Gastrocnemius medialis (tissue), 4 donors: ENCODE data around the gene NACC1. TPM values are rescaled to one million over a fixed set of nuclear protein-coding genes. Genes with fewer than 3 reads are reported as not detected.

Experiments used
- ATAC-seq, 2 donors: fragments of 150-250 bp; one replicate each; pipeline ENCODE4 v1.9.1; 2016
- DNase-seq, 2 donors: peaks; one replicate each; pipeline ENCODE4 v3.0.0-alpha.2; 2019
- H3K27ac ChIP-seq, 4 donors: fragments of 200-600 bp; sonication (generic); 1 replicate in 1 of 4; 2 replicates in 3 of 4; pipeline ENCODE4 v1.5.1; 2016 to 2018; ENCODE audit warnings: mild to moderate bottlenecking in 2 of 4, moderate library complexity in 1 of 4
- H3K27me3 ChIP-seq, 3 donors: fragments of 200-600 bp; sonication (generic) in 2 of 3; 1 replicate in 1 of 3; 2 replicates in 2 of 3; pipeline versions ENCODE4 v1.5.1 to v1.6.0; 2016 to 2019; ENCODE audit warnings: mild to moderate bottlenecking in 1 of 3, moderate library complexity in 1 of 3
- H3K36me3 ChIP-seq, 2 donors: fragments of 200-600 bp; sonication (generic) in 1 of 2; one replicate each; pipeline ENCODE4 v1.5.1; 2017 to 2018
- H3K4me1 ChIP-seq, 2 donors: fragments of 200-600 bp; sonication (generic) in 1 of 2; one replicate each; pipeline ENCODE4 v1.5.1; 2016 to 2017; ENCODE audit warnings: mild to moderate bottlenecking in 2 of 2
- H3K4me3 ChIP-seq, 4 donors: fragments of 200-600 bp; sonication (generic) in 3 of 4; 1 replicate in 1 of 4; 2 replicates in 3 of 4; pipeline ENCODE4 v1.5.1; 2016 to 2019; ENCODE audit warnings: mild to moderate bottlenecking in 2 of 4
- H3K9me3 ChIP-seq, 3 donors: fragments of 200-600 bp; sonication (generic) in 2 of 3; 1 replicate in 1 of 3; 2 replicates in 2 of 3; pipeline ENCODE4 v1.5.1; 2016 to 2019
- CTCF ChIP-seq, 5 experiments: fragments of 450-650 bp in 3 of 5; fragments of 200-600 bp in 2 of 5; sonication (generic) in 2 of 5; IDR thresholded peaks in 4 of 5; conservative IDR thresholded peaks in 1 of 5; 1 replicate in 4 of 5; 2 replicates in 1 of 5; pipeline ENCODE4 v1.5.1; 2016 to 2019; ENCODE audit warnings: antibody characterized with exemption in 5 of 5, mild to moderate bottlenecking in 3 of 5, moderate library complexity in 3 of 5
- POLR2A ChIP-seq, 2 donors: fragments of 450-650 bp; IDR thresholded peaks; one replicate each; pipeline ENCODE4 v1.6.1; 2017; ENCODE audit warnings: antibody characterized with exemption in 2 of 2, mild to moderate bottlenecking in 2 of 2, moderate library complexity in 2 of 2
- in situ Hi-C, 4 donors: fragments of 200-750 bp; cut with MboI; loops; one replicate each; pipeline versions ENCODE4 v1.15.0 to v1.8.0; 2017; ENCODE audit warnings: low sequenced_read_pairs in 4 of 4
- intact Hi-C: fragments of 100-400 bp; cut with DNase I; formaldehyde crosslinking; loops from one replicate; pipeline ENCODE4 v1.15.1; 2023; ENCODE audit warnings: low total_unique reads
- total RNA-seq, 4 donors: library from RNA; depleted of rRNA; stranded (reverse); fragments of >200 nt; gene quantifications; one replicate each; pipeline versions ENCODE4 v1.1.0 to v1.2.3, GENCODE V29; 2016

NACC1 gene
- total RNA-seq, 4 donors from 2014 or later = 36.3 to 81.3 (median 49.4) TPM

- Histone ChIP-seq H3K27ac (peak within 1 kb of the TSS; percentile 96 to 99 (median 98)), H3K9me3 (no peaks in the 10 kb centered on the region), H3K27me3 (peaks cover 0 to 18% (median 7%) of the 10 kb centered on the region in 3 donors), H3K4me1 (peaks cover 26 to 32% of the 10 kb centered on the region in 2 donors), H3K36me3 (peaks cover 0 to 6% of the 10 kb centered on the region in 2 donors), H3K4me3 (peak within 1 kb of the TSS; percentile 86 to 93 (median 91))
- ATAC-seq (peak; percentile 67 to 68), DNase-seq (peak; percentile 93 to 94)
- in situ Hi-C loops (no loop called here), intact Hi-C loops (loop anchor here (1.0 to 5.0 kb wide), 9 partner anchors 16 to 1412 kb away; partner anchors contain the start of genes JUNB and NACC1)
- peak; percentile 38 to 74 (median 68) for TF ChIP-seq CTCF (IDR thresholded peaks at IDR 0.05 in 4 of 5, conservative IDR thresholded peaks at IDR 0.05 in 1 of 5)
- TF ChIP-seq POLR2A (IDR thresholded peaks at IDR 0.05) = peak; percentile 84
These were observed 32.3 kb downstream of the NACC1 start, which contains the start of the genes IER2 and STX10 for GRCh38 chr19:13150187-13150930. TSS of gene IER2 (plus strand) at chr19:13150411. CDS start at chr19:13153187, 2,776 bp downstream. TSS of gene STX10 (minus strand) at chr19:13150375. CDS start at chr19:13150173, 202 bp downstream.

DNA sequence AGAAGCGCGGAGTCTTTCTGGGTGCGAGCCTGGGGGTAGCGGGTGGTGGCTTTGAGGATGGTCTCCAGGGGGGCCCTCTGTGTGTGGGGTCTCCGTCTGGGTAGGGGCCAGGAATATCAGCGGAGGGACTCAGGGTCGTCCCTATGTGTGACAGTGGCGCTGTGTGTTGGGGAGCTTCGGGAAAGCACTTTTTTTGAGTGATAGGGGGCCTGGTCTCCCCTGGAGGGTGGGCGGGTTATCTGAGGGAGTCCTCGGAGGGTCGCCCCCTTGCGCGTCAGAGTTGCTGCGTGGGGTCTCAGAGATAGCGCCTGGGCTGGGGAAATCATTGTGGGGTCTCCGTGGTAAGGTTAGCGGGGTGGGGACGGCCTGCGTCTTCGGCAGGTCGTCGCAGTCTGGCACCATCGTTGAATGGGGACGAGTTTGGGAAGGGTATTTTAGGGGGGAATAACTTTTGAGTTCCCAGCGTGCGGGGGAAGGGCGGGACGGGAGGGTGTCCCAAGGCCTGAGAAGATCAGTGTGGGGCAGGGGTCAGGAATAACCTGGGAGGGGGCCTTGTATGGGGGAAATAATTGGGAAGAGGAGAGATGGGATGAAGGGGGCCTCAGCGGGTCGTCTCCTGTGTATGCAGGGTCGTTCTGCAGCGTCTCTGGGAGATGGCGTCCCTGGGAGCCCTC, 33.0 kb downstream of the NACC1 start:
- no peak for TF ChIP-seq CTCF (IDR thresholded peaks at IDR 0.05 in 4 of 5, conservative IDR thresholded peaks at IDR 0.05 in 1 of 5)
- TF ChIP-seq POLR2A (IDR thresholded peaks at IDR 0.05) = no peak
- intact Hi-C loops = loop anchor here (1.0 to 5.0 kb wide), 10 partner anchors 16 to 1411 kb away; partner anchors contain the start of genes JUNB and NACC1
- DNase-seq (peak in 1 of 2 donors; percentile 36), ATAC-seq (no peak)
- Histone ChIP-seq H3K4me1 (peaks cover 26 to 39% of the 10 kb centered on the region in 2 donors), H3K4me3 (peak overlapping the region; percentile 86 to 93 (median 91)), H3K36me3 (peaks cover 0 to 4% of the 10 kb centered on the region in 2 donors), H3K27me3 (peaks cover 0 to 25% (median 14%) of the 10 kb centered on the region in 3 donors), H3K27ac (peak overlapping the region; percentile 96 to 99 (median 98)), H3K9me3 (no peaks in the 10 kb centered on the region)
- in situ Hi-C loops = no loop called here

GRCh38 chr19:13151605-13152355, 33.7 kb downstream of the NACC1 start:
- peak; percentile 95 to 98 for DNase-seq
- peak; percentile 96 to 98 for TF ChIP-seq POLR2A (IDR thresholded peaks at IDR 0.05)
- TF ChIP-seq CTCF (IDR thresholded peaks at IDR 0.05 in 4 of 5, conservative IDR thresholded peaks at IDR 0.05 in 1 of 5) = peak in 2 of 5 experiments; percentile 6 to 19
- H3K36me3 ChIP-seq = peaks cover 0 to 4% of the 10 kb centered on the region in 2 donors
- peaks cover 0 to 25% (median 14%) of the 10 kb centered on the region in 3 donors for H3K27me3 ChIP-seq
- intact Hi-C loops (loop anchor here (1.0 to 5.0 kb wide), 9 partner anchors 15 to 1411 kb away; partner anchors contain the start of gene JUNB), in situ Hi-C loops (no loop called here)
- H3K9me3 ChIP-seq = no peaks in the 10 kb centered on the region
- H3K4me1 ChIP-seq = peaks cover 31 to 44% of the 10 kb centered on the region in 2 donors
- H3K4me3 ChIP-seq = peak overlapping the region; percentile 86 to 94 (median 91)
- peak; percentile 59 to 64 for ATAC-seq
- H3K27ac ChIP-seq = peak overlapping the region; percentile 96 to 99 (median 98)

- intact Hi-C loops (loop anchor here (5.0 kb wide), 5 partner anchors 55 to 1410 kb away; partner anchors contain the start of gene JUNB), in situ Hi-C loops (no loop called here)
- TF ChIP-seq POLR2A (IDR thresholded peaks at IDR 0.05) = no peak
- no peak for TF ChIP-seq CTCF (IDR thresholded peaks at IDR 0.05 in 4 of 5, conservative IDR thresholded peaks at IDR 0.05 in 1 of 5)
These were observed 34.4 kb downstream of the NACC1 start for GRCh38 chr19:13152356-13152973.

More at GRCh38 chr19:13152356-13152973, 34.4 kb downstream of the NACC1 start:
- Histone ChIP-seq H3K4me3 (peak overlapping the region; percentile 56 to 94 (median 91)), H3K9me3 (no peaks in the 10 kb centered on the region), H3K4me1 (peaks cover 32 to 44% of the 10 kb centered on the region in 2 donors), H3K27ac (peak overlapping the region; percentile 96 to 99 (median 98)), H3K36me3 (no peaks in the 10 kb centered on the region), H3K27me3 (peaks cover 0 to 25% (median 14%) of the 10 kb centered on the region in 3 donors)
- ATAC-seq (peak; percentile 0 to 2), DNase-seq (no peak)
